ENCODE measurements around the gene DACH1.

The DACH1 gene

DNA sequence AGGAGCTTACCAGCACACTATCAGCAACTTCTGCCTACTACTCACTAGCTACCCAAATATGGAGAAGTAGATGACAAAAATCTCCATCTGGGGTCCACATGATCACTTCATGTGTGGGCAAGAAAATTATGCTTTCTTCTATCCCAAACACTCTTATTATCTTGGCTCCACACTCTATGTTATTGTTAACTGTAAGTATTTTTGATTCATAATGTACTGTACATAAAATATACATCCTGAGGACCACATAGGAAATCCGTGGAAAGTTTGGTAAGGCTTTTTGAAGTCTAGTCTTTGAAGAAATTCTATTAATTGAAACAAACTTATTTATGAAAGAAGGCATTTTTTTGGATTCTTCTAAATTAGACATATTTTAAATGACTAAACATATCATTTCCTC lies 378.8 kb downstream of the DACH1 start:
- no peak for ATAC-seq
- DNase-seq = no peak

DNA sequence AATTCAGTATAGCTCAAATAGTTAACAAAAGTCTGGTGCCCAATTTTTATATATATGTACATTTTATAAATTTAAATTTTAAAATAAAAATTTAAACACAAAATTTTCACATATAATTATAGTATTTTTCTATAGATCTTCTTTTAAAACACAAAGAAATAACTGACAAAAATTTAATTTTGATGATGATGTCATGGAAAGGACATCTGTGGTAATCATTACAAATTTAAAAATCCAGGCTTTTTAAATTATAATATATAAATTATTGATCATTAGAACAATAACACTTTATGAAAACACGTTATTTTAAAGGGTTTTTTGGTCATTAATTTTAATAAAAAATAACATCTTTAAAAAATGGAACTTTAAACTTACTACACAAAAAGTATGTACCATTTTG lies 381.1 kb downstream of the DACH1 start:
- no peak for DNase-seq
- ATAC-seq = no peak

- DNase-seq (no peak), ATAC-seq (peak; percentile 32)
Observed at GRCh38 chr13:71483733-71484132, 383.3 kb downstream of the DACH1 start.

DNA sequence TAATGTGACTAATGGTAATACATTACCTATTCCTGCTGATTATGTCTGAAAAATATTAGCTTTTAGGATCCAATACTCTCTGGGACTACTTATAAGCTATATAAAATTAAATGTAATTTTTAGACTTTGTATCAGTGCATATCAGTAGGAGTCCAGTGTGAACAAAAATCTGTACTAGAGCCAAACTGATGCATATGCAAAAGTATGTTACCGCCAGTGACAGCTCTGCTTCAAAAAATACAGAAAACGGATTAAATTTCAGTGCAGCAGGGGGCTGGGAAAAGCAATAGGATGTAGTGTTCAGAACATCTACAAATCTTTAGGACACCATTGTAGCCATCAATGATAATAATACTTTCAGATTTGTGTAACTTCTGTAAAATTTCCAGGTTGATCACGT lies 385.5 kb downstream of the DACH1 start:
- DNase-seq (no peak), ATAC-seq (no peak)

DNA sequence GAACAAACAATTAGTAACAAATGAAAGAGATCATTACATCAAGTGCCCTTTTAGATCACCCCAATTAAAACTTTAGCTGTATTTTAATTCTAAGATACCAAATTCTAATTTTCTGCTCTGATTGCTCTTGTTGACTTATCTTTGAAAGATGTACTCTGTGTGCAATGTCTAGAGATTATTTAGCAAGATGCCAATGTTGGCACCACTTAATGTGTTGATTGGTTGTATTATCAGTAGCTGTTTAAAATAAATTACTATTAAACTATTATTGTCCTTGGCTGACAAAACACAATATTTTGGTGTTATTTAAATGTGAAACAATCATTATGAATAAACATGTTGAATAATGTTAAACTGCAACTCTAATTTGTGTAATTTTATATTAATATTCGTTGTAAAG lies 386.0 kb downstream of the DACH1 start:
- no peak for DNase-seq
- ATAC-seq = no peak

DNA sequence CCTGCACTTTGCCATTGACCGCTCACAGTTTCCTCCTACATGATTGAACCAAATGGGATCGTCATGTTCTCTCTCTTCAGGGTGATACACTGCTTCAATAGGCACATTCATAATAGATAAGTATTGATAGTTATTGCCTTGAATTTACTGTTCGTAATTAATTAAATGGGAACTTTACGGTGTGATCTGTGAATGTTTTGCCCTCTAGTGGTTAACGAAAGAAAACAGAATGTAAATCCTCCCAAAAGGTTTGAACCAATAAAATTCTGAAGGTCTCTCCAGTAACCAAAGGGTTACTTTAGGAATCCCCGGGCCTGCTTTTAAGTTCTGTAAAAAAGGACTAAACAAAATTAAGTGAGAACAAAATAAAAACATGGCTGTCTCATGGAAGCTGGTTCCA lies 389.3 kb downstream of the DACH1 start:
- ATAC-seq = no peak

DNA sequence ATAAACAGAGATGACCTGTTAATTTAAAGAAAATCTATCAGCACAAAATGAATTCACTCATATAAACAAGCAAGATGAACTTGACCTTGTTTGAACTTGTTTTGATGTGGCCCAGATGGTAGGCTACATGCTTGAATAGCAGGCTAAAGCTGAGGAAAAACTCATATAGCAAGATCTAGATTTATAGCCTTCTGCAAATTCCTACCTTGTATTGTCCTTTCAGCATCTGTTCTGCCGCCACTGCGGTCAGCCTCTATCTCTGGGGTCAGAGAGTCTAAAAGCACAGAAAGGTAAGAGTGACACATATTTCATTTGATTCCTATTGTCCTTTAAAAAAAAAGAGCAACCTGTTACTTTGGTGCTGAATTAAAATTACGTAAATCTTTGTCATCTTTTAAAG lies 392.1 kb downstream of the DACH1 start:
- ATAC-seq (no peak), DNase-seq (no peak)

More for the DNA sequence above, 389.3 kb downstream of the DACH1 start:
- DNase-seq = no peak

DNA sequence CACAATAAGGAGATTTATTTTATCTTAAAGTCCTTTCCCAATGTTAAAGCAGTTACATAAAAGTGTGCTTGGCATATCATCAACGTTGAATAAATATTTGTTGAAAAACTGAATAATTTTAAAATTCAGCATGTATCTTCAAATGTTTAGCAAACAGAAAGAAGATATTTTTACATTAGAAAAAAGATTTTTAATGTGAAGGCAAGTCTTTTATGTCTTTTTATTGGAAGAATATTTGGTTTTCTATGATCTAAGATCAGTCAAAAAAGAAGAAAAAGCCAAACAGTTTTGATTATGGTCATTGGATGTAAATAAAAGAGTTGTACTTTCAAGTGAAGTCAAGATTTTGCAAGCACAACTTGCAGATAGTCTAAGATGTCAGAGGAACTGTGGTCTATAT lies 397.4 kb downstream of the DACH1 start:
- no peak for DNase-seq
- no peak for ATAC-seq

DNA sequence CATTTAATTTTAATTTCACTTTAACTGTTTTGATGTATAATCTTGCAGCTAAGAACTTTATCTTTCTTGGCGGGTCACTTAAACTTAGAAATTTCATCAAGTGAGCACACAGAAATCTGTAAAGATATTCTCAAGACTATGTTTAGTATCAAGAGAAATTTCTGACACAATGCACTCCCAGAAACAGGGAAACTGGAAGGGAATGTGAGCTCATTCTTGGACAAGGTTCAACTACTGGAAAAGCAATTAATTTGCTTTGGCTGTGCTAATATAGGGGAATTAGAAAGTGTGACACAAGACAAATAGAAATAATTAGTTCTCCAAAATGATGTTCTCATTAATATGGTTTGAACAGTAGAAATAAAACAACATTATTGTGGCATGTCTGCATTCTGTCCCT lies 402.3 kb downstream of the DACH1 start:
- ATAC-seq = no peak
- no peak for DNase-seq

DNA sequence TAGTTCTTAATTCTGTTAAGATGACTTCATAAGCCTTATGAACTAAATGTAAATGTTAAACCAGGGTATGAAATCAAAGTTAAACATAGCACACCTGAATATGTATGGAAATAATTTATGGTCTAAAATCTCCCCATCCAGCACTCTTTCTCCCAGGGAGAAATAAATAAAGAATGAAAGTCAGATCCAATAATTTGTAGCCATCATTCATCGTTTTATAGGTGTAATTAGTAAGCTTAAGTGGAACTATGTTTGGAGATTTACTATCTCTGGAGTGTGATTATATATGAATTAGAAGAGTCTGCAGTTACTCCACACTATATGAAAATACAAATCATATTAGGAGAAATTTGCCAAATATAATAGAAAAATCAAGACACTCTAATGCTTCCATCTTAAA lies 405.1 kb downstream of the DACH1 start:
- no peak for DNase-seq
- no peak for ATAC-seq

DNA sequence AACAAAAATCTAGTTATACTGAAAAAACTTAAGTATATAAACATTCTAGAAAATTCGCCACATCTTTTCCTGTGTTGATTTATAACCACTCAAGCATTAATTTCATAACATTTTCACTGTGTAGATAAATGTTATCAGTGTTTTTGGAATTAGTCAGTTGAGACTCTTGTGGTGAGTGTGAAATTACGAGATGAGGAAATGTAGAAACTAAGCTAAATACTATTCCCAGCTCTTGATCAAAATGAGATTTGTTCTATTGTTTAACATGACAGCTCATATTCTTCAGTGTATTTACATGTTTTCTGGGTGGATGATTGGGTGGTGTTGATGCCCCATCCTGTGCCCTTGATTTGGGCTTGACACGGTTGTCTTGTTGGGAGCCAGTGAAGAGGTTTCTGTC lies 406.8 kb downstream of the DACH1 start:
- no peak for DNase-seq
- no peak for ATAC-seq

- DNase-seq (no peak), ATAC-seq (no peak)
Observed at GRCh38 chr13:71459708-71460107, 407.3 kb downstream of the DACH1 start.

- no peak for DNase-seq
- no peak for ATAC-seq
Observed at GRCh38 chr13:71457645-71458044, 409.4 kb downstream of the DACH1 start.

GRCh38 chr13:71456136-71456535 lies 410.9 kb downstream of the DACH1 start:
- DNase-seq = no peak
- ATAC-seq = no peak

DNA sequence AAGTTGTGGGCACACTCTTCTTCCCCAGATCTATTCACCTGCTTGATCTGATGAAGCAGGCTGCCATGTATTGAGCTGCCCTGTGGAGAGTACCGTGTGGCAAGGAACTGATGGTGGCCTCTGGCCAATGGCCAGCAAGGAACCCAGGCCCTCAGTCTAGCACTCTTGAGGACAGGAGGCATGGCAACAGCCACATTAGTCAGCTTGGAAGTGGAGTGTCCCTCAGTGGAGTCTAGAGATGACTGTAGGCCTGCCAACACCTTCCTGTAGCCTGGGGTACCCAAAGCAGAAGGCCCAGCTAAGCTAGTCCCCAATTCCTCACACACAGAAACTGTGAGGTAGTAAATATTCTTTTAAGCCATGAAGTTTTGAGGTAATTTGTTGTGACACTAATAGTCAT lies 412.5 kb downstream of the DACH1 start:
- ATAC-seq (no peak), DNase-seq (no peak)

GRCh38 chr13:71448080-71448630 lies 418.8 kb downstream of the DACH1 start:
- no peak for DNase-seq
- no peak for ATAC-seq

GRCh38 chr13:71437704-71438103 lies 429.3 kb downstream of the DACH1 start:
- ATAC-seq (no peak), DNase-seq (no peak)

DNA sequence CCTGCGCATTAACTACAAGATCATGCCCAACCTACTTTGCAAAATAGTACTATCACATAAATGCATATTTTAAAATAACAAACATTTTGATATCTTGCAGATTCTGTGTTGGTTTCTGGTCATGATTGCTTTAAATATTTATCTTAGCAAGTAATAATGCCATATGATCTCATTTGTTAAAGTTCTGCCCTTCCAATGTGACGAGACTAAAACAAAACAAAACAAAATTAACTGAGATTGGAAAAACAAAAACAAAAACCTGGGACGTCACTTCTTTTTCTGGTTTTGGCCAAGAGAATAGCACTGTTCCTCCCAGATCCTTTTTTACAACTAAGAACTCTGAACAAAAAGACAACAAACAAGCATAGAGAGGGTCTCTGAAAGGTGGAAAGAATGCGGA lies 436.3 kb downstream of the DACH1 start:
- DNase-seq = no peak
- no peak for ATAC-seq

GRCh38 chr13:71417205-71417604 lies 449.8 kb downstream of the DACH1 start:
- ATAC-seq = no peak
- DNase-seq = no peak

GRCh38 chr13:71412231-71412630 lies 454.8 kb downstream of the DACH1 start:
- ATAC-seq (no peak), DNase-seq (no peak)

GRCh38 chr13:71408416-71408815 lies 458.6 kb downstream of the DACH1 start:
- no peak for ATAC-seq
- no peak for DNase-seq

DNA sequence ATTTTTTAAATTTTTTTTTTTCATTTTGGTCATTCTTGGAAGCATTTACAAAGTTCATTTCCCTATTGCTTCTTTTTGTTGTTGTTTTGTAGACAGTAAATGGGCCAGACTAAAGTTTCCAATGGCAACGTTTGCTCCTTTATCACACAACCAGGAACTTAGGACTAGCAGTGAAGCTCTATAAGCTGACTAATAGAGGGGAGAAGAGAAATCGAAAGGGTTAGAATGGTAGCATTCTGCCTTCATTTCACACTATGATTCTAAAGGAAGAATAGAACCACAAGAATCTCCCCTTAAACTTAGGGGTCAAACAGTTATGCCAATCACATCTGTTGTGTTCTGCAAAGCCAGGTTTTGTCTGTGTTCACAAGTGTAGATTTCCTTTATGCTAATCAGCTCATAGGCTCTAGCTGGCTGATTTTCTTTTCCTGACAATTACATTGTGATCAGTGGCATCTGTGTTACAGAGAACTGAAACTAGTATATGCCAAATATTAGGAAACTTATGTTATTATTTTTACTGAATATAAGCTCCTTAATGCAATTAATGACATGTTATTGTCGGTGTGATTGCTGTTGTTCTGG lies 467.3 kb downstream of the DACH1 start:
- no peak for ATAC-seq
- DNase-seq = no peak

DNA sequence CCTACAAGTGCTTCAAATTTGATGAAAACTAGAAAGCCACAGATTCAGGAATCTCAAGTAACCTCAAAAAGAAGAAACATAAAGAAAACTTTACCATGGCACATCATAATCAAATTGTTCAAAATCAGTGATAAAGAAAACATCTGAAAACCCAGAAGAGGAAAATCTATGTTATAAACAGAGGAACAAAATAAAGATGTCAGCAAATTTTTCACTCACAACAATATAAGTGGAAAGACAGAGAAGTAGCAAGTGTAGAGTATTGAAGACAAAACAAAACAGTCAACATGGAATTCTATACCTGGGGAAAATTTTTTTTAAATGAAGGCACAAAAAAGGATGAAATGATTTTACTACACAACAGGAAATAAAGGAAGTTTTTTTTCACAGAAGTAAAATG lies 470.9 kb downstream of the DACH1 start:
- ATAC-seq (no peak), DNase-seq (no peak)

- ATAC-seq = no peak
- DNase-seq = no peak
Observed at GRCh38 chr13:71395053-71395452, 472.0 kb downstream of the DACH1 start.

DNA sequence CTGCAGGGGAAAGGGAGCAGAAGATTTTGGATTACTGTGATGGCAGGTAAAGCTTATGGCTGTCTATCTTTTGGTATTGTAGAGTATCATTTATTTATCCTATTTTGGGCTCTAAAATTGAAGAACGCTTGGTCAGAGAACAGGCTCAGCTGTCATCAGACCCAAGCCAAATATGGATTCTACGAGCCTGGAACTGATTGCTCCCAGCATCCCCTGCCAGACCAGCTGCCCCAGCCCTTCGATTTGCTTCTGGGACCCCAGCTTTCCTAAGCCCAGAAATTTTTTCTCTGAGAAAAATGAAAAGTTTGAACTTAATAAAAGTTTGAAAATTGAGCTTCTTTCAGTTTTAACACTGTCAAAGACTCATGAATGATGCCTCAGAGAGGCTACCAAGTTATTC lies 472.8 kb downstream of the DACH1 start:
- no peak for DNase-seq
- ATAC-seq = no peak
